Neural progenitor cell (in vitro differentiated cells): ENCODE measurements around the gene TKFC. TPM values are rescaled to one million over a fixed set of nuclear protein-coding genes. Genes with fewer than 3 reads are reported as not detected.

Source experiments
- DNase-seq: peaks from one replicate; pipeline ENCODE4 v3.0.0-alpha.2; 2016; ENCODE audit warnings: low spot score
- H2AFZ ChIP-seq: fragments of 200-600 bp; sonication (generic); replicated peaks from 2 replicates; pipeline ENCODE4 v1.6.1; 2016; ENCODE audit warnings: antibody characterized with exemption
- H3F3A ChIP-seq: fragments of 200-600 bp; sonication (generic); 2 replicates; pipeline ENCODE4 v1.6.1; 2016; ENCODE audit warnings: antibody characterized with exemption, low read depth
- H3K27ac ChIP-seq: fragments of 200-600 bp; sonication (generic); 2 replicates; pipeline ENCODE4 v1.5.1; 2016; ENCODE audit warnings: mild to moderate bottlenecking
- H3K27me3 ChIP-seq: fragments of 200-600 bp; sonication (generic); 2 replicates; pipeline ENCODE4 v1.6.1; 2016; ENCODE audit warnings: mild to moderate bottlenecking, moderate library complexity
- H3K36me3 ChIP-seq: fragments of 200-600 bp; sonication (generic); 2 replicates; pipeline ENCODE4 v1.5.1; 2016
- H3K4me1 ChIP-seq: fragments of 200-600 bp; sonication (generic); 2 replicates; pipeline ENCODE4 v1.6.1; 2016; ENCODE audit warnings: mixed run types
- H3K4me2 ChIP-seq: fragments of 200-600 bp; sonication (generic); 2 replicates; pipeline ENCODE4 v1.6.1; 2016
- H3K4me3 ChIP-seq: fragments of 200-600 bp; sonication (generic); 2 replicates; pipeline ENCODE4 v1.5.1; 2016
- H3K79me2 ChIP-seq: fragments of 200-600 bp; sonication (generic); 2 replicates; pipeline ENCODE4 v1.6.1; 2016; ENCODE audit warnings: low read depth
- H3K9ac ChIP-seq: fragments of 200-600 bp; sonication (generic); 2 replicates; pipeline ENCODE4 v1.6.1; 2016
- H3K9me3 ChIP-seq: fragments of 200-600 bp; sonication (generic); 2 replicates; pipeline ENCODE4 v1.5.1; 2016; ENCODE audit warnings: low read depth
- H4K20me1 ChIP-seq: fragments of 200-600 bp; sonication (generic); 2 replicates; pipeline ENCODE4 v1.6.1; 2016; ENCODE audit warnings: low read depth
- H3K27ac Mint-ChIP-seq: 3 replicates; pipeline ENCODE4 v1.8.0; 2021; ENCODE audit warnings: mixed read lengths
- H3K27me3 Mint-ChIP-seq: 2 replicates; pipeline ENCODE4 v1.8.0; 2022; ENCODE audit warnings: low read depth, mild to moderate bottlenecking, inconsistent platforms, moderate library complexity, mixed read lengths; ENCODE audit not compliant: insufficient read depth
- H3K36me3 Mint-ChIP-seq: 3 replicates; pipeline ENCODE4 v1.8.0; 2021; ENCODE audit warnings: mixed read lengths
- H3K4me1 Mint-ChIP-seq: 3 replicates; pipeline ENCODE4 v1.8.0; 2021; ENCODE audit warnings: mixed read lengths
- H3K4me3 Mint-ChIP-seq: 3 replicates; pipeline ENCODE4 v1.8.0; 2021; ENCODE audit warnings: mild to moderate bottlenecking, moderate library complexity, mixed read lengths
- H3K9me3 Mint-ChIP-seq: 3 replicates; pipeline ENCODE4 v1.8.0; 2020; ENCODE audit warnings: mixed read lengths
- EZH2 ChIP-seq: fragments of 200-600 bp; sonication (generic); IDR thresholded peaks from 2 replicates; pipeline ENCODE4 v1.6.1; 2017; ENCODE audit warnings: antibody characterized with exemption, mild to moderate bottlenecking, moderate library complexity
- EZH2phosphoT487 ChIP-seq: fragments of 200-600 bp; sonication (generic); IDR thresholded peaks from 2 replicates; pipeline ENCODE4 v1.6.1; 2017; ENCODE audit warnings: antibody characterized with exemption
- total RNA-seq: library from RNA; depleted of rRNA; stranded (reverse); fragments of >200 nt; gene quantifications from 2 replicates; pipeline ENCODE4 v1.2.3, GENCODE V29; 2015; ENCODE audit warnings: low replicate concordance
- TF ChIP-seq, protein P1 (sequence below): fragments of 200-600 bp; sonication (generic); IDR thresholded peaks from 2 replicates; pipeline ENCODE4 v1.5.1; 2017; ENCODE audit warnings: antibody characterized with exemption, mild to moderate bottlenecking

The TKFC gene
- total RNA-seq, 1 donor from 2014 or later = 27.3 TPM

- H3K36me3 ChIP-seq = peaks cover 7% of the 10 kb centered on the region
- H3K4me1 Mint-ChIP-seq = peaks cover 29% of the 10 kb centered on the region
- TF ChIP-seq, protein P1, sequence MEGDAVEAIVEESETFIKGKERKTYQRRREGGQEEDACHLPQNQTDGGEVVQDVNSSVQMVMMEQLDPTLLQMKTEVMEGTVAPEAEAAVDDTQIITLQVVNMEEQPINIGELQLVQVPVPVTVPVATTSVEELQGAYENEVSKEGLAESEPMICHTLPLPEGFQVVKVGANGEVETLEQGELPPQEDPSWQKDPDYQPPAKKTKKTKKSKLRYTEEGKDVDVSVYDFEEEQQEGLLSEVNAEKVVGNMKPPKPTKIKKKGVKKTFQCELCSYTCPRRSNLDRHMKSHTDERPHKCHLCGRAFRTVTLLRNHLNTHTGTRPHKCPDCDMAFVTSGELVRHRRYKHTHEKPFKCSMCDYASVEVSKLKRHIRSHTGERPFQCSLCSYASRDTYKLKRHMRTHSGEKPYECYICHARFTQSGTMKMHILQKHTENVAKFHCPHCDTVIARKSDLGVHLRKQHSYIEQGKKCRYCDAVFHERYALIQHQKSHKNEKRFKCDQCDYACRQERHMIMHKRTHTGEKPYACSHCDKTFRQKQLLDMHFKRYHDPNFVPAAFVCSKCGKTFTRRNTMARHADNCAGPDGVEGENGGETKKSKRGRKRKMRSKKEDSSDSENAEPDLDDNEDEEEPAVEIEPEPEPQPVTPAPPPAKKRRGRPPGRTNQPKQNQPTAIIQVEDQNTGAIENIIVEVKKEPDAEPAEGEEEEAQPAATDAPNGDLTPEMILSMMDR = no peak
- TF ChIP-seq EZH2phosphoT487 (no peak), EZH2 (no peak)
Measured at GRCh38 chr11:61329871-61330270, 3.2 kb upstream of the TKFC start.

GRCh38 chr11:61331651-61332050, 1.4 kb upstream of the TKFC start:
- Histone ChIP-seq H3K4me3 (peak overlapping the region; percentile 93), H3K9ac (peak overlapping the region; percentile 98), H3K9me3 (no peaks in the 10 kb centered on the region), H3K27ac (no peak overlapping the region), H3F3A (peaks cover 25% of the 10 kb centered on the region), H4K20me1 (peaks cover 47% of the 10 kb centered on the region), H3K4me2 (peak overlapping the region; percentile 98), H3K36me3 (no peaks in the 10 kb centered on the region), H3K4me1 (peaks cover 11% of the 10 kb centered on the region), H2AFZ (no peak overlapping the region), H3K79me2 (peaks cover 73% of the 10 kb centered on the region), H3K27me3 (no peaks in the 10 kb centered on the region)
- peaks cover 35% of the 10 kb centered on the region for H3K4me1 Mint-ChIP-seq
- H3K4me3 Mint-ChIP-seq = peak overlapping the region; percentile 97
- DNase-seq = no peak
- no peaks in the 10 kb centered on the region for H3K9me3 Mint-ChIP-seq
- H3K27me3 Mint-ChIP-seq = peaks cover 4% of the 10 kb centered on the region
- H3K36me3 Mint-ChIP-seq = peaks cover 16% of the 10 kb centered on the region
- TF ChIP-seq EZH2phosphoT487 (no peak), EZH2 (no peak)
- TF ChIP-seq, protein P1 = no peak
- peak overlapping the region; percentile 96 for H3K27ac Mint-ChIP-seq

More at GRCh38 chr11:61329871-61330270, 3.2 kb upstream of the TKFC start:
- Histone ChIP-seq H3K9me3 (no peaks in the 10 kb centered on the region), H4K20me1 (peaks cover 49% of the 10 kb centered on the region), H3K4me2 (no peak overlapping the region), H3K4me1 (peaks cover 11% of the 10 kb centered on the region), H3K27me3 (no peaks in the 10 kb centered on the region), H3K4me3 (no peak overlapping the region), H3K27ac (no peak overlapping the region), H3K9ac (no peak overlapping the region), H2AFZ (no peak overlapping the region), H3K79me2 (peaks cover 82% of the 10 kb centered on the region), H3F3A (peaks cover 16% of the 10 kb centered on the region)
- no peaks in the 10 kb centered on the region for H3K9me3 Mint-ChIP-seq
- no peak overlapping the region for H3K27ac Mint-ChIP-seq
- no peak overlapping the region for H3K4me3 Mint-ChIP-seq
- no peak for DNase-seq
- peaks cover 22% of the 10 kb centered on the region for H3K36me3 Mint-ChIP-seq
- peaks cover 3% of the 10 kb centered on the region for H3K27me3 Mint-ChIP-seq

GRCh38 chr11:61332281-61332796, 689 bp upstream of the TKFC start:
- peak overlapping the region; percentile 90 for H2AFZ ChIP-seq
- TF ChIP-seq EZH2 = no peak
- TF ChIP-seq, protein P1 = no peak
- no peak for TF ChIP-seq EZH2phosphoT487
- peaks cover 40% of the 10 kb centered on the region for H4K20me1 ChIP-seq
- H3K27me3 ChIP-seq = no peaks in the 10 kb centered on the region
- peaks cover 66% of the 10 kb centered on the region for H3K79me2 ChIP-seq
- H3K4me3 ChIP-seq = peak overlapping the region; percentile 93
- H3K9me3 ChIP-seq = no peaks in the 10 kb centered on the region
- peaks cover 25% of the 10 kb centered on the region for H3F3A ChIP-seq
- peaks cover 11% of the 10 kb centered on the region for H3K4me1 ChIP-seq
- no peaks in the 10 kb centered on the region for H3K36me3 ChIP-seq
- Mint-ChIP-seq H3K4me3 (peak overlapping the region; percentile 97), H3K4me1 (peaks cover 39% of the 10 kb centered on the region), H3K9me3 (no peaks in the 10 kb centered on the region), H3K36me3 (peaks cover 16% of the 10 kb centered on the region), H3K27me3 (peaks cover 4% of the 10 kb centered on the region), H3K27ac (peak overlapping the region; percentile 96)
- H3K4me2 ChIP-seq = peak overlapping the region; percentile 98
- peak overlapping the region; percentile 76 for H3K27ac ChIP-seq
- DNase-seq = peak; percentile 47
- peak overlapping the region; percentile 98 for H3K9ac ChIP-seq
